GM19240 (cell line): ENCODE results near the gene DGKE.

Source experiments
- DNase-seq: peaks from one replicate; pipeline ENCODE4 v3.0.0; 2011; ENCODE audit warnings: low spot score; ENCODE audit not compliant: insufficient read length

DGKE gene

DNA sequence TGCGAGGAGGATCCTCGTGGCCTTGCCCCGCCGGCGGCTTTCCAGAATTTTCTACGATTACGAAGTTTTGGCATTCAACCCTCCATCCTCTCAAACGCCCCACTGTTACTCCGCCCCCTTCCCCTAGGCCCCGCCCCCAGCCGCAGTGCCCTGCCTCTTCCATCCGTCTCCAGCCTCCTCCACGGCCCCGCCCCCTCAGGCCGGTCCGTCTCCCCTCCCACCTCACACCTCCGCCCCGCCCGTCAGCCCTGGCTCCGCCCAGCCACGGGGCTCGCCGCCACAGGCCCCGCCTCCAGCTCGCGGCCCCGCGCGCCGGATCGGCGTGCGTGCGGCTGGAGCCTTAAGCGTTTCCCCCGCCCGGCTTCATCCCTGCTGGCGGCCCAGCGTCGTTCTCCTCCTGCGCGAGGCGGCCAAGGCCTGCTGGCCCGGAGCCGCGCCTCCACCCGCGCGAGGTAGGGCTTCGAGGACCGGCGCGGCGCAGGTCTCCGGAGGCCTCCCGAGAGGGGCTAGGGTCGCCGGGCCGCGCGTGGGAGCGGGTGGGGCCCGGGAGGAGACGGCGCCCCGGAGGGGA, at the start of gene DGKE, which contains the start of gene C17orf67:
TSS of gene DGKE (plus strand) at position 343 of the 571 bp plus-strand sequence. CDS start 645 bp downstream, outside the sequence.
TSS of gene C17orf67 (minus strand) at position 112 of the 571 bp plus-strand sequence. CDS start 18,110 bp downstream, outside the sequence.
- peak; percentile 69 for DNase-seq

DNA sequence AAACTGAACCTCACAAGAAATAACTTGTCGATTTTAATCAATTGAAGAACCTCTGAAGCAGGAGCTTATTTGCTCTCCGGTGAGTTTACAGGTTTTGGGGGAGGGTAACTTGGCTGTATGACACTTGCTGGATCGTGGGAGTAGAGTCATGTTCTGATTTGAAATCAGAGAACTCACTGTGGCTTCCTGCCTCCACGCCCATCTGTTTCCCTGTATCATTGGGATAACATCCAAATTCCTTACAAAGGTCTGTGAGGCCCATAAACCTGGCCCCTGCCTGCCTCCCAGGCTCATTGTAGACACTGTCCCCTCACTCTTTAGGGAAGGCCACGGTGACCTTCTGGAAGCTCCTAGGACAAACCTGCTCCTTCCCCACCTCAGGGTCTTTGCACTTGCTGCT, 48.5 kb upstream of the DGKE start:
- DNase-seq = no peak

DNA sequence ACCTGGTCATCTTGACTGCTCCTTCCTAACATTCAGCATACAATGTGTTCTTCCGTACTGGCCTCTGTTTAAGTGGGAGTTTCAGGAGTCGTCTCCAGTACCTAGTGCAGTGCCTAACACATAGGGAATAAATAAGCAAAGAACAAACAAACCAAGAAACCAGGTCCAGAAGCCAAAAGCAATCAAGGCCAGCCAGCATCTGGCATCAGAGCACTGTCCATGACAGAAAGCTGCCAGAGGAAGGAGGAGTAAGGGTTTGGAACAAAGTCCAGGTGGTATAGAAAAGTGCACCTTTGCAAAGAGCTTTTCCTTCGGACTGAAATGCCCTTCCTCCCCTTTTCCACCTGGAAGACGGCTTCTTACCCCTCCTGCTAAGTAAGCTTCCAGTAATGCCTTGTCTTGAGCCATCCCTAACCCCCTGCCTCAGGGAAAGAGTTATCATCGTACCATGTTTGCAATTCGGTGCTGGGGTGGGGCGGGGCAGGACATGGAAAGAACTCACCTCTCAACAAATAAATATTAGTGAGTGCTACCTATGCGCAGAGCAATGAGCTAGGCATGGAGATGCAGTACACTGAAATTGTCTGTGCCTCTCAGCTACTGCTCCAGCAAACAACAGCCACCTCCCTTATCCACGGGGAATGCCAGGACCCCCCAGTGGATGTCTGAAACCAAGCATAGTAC, 47.8 kb upstream of the DGKE start:
- no peak for DNase-seq

DNA sequence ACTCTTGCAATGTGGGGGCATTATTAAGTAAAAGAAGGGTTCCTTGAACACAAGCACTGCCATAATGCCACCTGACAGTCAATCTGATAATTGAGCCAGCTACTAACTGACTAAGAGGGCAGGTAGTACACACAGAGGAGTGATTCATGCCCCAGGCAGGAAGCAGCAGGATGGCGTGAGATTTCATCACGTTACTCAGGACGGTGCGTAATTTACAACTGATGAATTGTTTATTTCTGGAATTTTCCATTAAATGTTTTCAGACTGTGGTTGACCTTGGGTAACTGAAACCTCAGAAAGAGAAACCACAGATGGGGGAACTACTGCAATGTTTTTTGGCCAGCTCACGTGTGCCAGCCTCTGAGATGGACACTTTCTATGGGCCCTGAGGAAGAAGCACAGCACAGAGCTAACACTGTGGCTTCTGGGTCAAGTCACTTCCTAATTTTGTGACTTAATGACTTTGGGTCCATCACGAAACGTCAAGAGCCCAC, 46.9 kb upstream of the DGKE start:
- no peak for DNase-seq

DNA sequence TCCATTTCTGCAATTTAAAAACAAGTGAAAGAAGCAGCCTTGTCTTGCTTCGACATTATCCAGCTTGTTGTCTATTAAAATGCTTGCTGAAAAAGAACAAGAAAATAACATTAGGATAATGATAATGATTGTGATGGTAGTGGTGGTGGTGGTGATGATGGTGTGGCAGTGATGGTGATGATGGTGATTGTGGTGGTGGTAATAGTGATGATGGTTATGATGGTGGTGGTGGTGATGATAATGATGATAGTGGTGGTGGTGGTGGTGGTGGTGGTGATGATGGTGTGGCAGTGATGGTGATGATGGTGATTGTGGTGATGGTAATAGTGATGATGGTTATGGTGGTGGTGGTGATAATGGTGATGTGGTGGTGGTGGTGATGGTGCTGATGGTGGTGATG, 41.7 kb upstream of the DGKE start:
- DNase-seq = no peak

DNA sequence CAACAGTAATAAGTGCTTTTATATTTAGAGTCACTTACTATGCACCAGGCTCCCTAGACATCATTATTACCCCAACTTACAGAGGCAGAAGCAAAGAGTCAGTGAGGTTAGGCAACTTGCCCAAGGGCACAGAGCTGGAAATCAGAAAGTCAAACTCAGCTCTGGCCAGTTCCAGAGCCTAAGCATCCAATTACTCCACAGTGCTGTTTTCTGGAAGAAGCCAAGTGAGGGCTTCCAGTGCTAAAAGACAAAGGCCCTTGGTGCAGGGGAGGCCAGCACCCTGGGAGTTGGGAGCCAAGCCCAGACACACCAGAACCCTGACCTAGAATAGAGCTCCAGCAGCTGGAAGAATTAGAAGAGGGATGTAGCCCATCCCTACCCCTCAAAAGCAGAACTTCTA, 40.4 kb upstream of the DGKE start:
- no peak for DNase-seq

DNA sequence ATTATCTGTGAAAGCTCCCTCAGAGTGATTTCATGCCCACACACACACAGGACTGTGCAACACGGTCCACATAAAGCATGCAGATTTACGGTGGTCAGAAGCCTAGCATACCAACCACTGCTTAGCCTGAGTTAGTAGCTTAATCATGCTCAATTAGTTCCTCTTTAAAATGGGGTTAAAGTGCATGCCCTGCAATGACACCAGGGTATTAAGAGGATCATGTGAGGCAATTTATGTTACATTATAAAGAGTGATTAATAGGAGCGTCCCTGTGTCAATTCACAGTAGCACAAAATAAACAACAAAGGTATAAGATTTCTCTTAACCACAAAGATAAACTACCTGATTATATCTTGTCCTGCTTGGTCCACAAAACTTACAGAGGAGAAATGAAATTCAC, 40.0 kb upstream of the DGKE start:
- no peak for DNase-seq

DNA sequence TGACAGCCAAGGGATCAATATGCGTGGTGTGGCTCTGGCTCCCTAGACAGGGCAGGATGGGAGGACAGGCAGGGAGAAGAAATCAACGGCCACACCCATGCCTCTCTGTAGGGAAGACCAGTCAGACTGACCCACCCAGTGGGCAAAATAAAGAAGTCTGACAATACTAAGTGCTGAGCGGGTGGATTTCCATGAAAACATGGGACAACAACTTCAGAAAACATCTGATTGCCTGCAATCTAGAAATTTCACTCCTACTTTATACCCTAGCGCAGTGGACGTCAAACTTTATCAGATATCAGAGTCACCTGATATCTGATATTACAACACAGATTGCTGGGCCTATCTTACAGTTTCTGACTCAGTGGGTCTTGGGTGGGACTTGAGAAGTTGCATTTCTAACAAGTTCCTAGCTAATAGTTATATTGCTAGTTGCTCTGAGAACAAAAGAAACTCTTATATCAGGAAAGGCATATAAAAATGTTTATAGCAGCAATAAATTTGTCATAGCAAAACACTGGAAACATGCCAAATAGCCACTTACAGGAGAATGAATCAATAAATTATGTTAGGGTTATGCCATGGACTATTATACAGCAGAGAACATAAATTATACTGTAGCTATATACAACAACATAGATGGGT, 38.6 kb upstream of the DGKE start:
- no peak for DNase-seq

DNA sequence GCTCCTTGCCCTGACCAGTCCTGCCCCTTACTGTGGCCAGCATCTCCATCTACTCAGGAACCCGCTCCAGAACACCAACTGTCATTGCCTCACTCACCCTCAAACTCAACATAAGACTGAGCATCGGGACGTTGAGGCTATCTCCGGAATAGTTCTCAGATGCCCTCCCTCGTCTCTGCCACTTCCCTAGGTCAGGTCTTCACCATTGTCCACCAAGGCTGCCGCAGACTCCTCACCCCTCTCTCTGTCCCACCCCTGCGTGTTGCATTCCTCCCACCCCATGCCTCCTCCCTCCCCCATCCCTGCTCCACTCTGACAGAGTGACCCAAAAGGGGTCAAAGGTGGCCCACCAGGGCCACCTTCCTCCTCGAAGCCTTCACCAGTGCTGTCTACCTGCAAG, 37.4 kb upstream of the DGKE start:
- DNase-seq = no peak

DNA sequence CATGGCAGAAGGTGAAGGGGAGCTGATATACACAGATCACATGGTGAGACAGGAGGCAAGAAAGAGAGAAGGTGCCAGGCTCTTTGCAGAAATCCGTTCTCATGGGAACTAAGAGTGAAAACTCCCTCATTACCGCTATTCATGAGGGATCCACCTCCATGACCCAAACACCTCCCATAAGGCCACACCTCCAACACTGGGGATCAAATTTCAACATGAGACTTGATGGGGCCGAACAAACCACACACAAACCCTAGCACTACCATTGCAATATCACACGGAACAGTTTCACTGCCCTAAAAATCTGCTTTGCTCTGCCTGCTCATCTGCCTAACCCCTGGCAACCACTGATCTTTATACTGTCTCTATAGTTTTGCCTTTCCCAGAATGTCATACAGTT, 35.0 kb upstream of the DGKE start:
- DNase-seq = no peak

DNA sequence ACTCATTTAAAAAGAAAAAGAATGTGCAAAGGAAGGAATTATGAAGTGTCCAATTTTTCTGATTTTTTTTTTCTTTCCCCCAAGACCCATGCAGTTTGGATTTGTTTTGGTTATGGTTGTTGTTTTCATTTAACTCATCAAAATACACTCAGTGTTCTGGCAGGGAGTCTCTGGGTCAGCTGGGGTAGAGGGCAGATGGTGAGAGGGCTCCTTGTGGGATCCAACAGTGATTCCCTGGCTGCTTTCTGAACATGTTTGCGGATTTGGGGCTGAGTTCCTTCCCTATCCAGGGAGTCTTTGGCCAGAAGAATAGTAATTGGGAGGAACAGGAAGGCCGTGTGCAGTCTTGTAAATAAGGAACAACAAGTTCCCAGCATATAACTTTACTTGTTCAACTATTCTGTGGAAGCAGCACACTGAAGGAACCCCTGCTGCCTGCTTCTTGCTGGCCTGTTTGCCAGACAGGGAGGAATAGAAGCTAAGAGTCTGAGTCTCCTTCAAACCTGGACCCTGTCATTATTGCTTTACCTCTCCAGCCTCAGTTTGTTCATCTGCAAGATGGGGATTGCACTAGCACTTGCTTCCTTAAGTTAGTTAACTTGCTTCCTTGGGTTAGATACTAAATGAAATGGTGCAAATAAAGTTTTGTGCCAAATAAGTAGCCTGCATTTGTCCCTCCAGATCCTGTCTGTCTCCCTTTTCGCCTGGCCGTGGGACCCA, 32.3 kb upstream of the DGKE start:
- DNase-seq = no peak

DNA sequence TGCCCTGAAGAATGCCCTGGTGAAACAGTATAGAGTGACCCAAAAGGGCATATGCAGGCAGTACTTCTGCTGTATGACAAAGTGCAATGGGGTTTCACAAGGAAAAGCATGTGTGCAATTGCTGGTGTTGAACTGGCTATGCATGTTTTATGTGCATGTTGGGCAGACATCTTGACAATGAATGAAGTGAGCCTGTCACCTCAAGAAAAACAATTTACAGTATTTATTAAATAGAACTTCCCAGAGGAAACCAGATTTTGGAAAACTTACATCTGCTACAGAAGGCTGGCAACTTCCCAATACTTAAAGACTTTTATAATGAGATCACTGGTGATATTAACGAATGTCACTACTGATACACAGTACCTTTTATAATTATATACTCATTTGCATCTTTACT, 30.9 kb upstream of the DGKE start:
- DNase-seq = no peak

DNA sequence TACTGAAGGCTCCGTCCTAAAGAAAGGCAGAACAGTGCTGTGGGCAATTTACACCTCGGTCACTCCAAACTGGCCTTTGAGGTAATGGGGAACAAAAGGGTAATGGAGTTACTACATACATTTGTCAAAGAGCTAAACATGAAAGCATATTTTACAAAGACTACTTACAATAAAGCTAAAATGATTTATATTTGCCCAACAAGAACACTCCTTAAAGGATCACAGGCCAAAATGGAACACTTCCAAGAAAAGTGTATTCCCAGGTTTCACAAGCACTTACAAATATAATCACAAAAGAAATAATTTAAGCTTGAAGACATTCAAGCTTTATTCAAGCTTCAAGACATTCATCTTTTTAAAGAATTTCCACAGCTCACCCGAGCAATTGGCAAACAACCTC, 29.5 kb upstream of the DGKE start:
- no peak for DNase-seq

DNA sequence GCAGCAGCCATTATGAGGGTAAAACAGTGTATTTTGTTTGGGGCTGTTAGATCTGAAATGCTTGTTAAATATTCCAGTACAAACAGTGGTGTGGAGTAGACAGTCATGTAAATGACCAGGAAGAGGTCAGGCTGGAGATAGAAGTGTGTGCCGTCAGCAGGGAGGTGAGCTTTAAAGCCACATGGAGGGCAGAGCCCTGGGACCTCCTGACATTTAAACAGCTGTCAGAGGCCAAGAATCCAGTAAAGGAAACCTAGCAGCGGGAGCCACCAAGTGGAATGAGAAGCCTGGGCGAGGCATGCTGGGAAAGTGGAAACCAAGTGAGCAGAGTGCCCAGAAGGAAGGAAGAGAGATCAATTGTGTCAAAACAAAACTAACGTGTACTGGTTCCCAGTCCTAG, 27.0 kb upstream of the DGKE start:
- DNase-seq = no peak

DNA sequence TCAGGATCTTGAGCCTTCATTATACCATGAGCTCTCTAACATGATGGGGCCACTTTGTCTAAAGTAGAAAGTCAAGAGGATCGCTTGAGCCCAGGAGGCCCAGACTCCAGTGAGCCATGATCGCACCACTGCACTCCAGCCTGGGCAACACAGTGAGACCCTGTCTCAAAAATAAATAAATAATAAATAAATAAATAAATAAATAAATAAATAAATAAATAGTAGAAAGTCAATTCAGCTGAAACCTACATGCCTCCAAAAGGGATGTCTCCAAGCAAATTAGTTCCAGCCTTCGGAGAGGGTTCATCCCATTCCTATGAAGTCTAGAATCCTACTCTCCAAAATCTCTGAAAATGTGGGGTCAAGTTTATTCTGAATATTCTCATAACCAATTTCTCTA, 26.2 kb upstream of the DGKE start:
- no peak for DNase-seq

DNA sequence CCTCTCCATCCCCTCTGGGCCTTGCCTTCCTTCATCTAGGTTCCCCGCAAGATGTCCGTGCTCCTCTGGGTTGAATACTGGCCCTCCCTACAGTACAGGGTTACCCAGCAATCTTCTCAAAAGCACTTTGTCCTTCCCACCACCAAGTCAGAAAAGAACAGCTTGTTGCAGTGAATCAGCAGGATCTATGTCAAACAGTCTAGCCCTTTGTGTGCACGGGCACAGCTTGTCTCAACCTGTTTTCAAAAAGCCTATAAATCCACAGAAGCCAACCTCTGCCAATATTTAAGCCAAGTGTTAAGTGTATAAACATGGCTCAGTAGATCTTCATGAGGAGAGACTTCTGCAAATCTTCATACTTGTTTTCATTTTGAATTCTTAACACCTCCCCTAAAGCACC, 25.4 kb upstream of the DGKE start:
- DNase-seq = no peak

DNA sequence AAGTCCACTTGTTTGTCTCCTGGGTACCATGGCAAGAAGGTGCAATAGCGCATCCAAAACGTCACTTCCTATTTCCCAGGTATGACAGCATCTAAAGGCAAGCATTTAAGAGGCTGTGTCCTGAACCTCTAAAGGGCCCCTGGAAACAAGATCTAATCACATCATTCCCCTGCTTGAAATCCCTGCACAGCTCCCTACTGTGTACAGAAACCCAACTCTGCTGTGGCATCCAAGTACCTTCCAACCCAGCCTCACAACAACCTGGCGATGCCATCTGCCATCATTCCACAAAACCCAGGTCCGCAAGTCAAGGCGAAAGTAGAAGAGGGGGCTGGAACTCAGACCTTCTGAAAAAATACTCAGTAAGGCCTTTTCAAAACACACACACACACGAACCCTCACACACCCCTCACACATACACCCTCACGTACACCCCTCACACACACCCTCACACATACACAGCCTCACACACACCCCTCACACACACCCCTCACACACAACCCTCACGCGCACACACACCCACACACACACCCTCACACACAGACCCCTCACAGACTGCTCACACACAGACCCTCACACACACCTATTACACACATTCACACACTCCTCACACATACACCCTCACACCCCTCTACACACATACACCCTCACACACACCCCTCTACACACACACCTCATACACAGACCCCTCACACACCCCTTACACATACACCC, 24.7 kb upstream of the DGKE start:
- DNase-seq = no peak

DNA sequence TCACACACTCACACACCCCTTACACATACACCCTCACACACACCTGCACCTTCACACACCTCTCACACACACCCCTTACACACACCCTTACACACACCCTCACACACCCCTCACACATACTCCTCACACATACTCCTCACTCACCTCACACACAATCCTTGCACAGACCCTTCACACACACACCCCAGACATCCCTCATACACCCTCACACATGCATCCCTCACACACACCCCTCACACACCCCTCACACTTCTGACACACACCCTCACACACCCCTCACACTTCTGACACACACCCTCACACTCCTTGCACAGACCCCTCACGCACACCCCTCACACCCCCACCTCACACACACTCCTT, 24.2 kb upstream of the DGKE start:
- no peak for DNase-seq

DNA sequence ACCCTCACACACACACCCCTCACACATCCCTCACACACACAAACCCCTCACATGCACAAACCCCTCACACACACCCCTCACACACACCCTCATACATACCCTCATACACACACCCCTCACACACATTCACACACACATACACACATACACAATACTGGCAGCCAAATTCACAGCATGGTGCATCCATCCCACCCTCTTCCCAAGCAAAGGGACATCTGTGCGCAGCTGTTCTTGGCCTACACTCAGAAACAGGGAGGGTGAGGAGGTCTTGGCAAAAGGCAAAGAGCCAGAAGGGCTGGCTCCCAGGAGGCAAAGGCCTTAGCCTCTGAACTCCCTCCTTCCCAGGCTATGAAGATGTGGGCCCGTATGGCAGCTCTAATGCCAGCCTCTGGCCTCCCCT, 23.6 kb upstream of the DGKE start:
- DNase-seq = no peak

DNA sequence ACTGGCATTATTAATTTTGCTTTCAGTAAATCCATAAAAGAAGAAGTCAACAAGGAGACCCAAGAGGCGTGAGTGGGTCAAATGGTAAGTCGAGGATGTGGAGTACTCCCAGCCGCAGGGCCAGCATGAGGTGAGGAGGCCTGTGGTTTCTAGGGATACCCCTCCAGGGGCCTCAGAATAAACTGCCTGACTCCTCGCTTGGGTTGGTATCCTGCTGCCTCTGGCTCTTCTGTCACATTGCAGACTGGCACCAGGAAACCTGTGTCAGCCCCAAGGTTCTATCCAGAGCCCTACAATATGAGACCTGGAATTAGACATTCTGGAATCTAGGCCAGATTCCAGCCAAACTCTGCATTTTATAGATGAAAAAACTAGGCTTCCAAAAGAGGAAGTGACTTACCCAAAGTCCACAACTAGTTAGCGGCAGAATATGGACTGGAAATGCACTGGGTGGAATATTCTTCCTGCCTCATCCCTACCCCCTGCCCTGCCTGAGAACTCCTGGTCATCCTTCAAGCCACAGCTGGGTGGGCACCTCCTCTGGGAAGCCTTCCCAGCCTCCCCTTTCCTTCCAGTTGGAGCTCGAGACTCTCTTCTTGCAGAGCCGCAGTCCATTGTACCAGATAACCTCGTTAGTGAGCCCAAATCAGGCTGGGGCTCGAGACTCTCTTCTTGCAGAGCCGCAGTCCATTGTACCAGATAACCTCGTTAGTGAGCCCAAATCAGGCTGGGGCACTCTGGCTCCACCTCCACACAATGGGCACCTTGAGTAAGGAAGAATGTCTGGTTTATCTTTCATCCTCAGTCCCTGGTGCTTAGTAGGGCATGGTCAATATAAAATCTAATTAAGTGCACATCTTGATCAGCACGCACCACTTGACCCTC, 22.8 kb upstream of the DGKE start:
- no peak for DNase-seq
